Right atrium auricular region (tissue), 2 donors: Measurements from ENCODE around the gene IL6ST. TPM values are rescaled to one million over a fixed set of nuclear protein-coding genes. Genes with fewer than 3 reads are reported as not detected.
"Not testable (repeated sequence)": the region's sequence is repeated elsewhere in the genome, so short reads cannot be mapped to it uniquely, and the experiment has no call there.

Experiments used
- DNase-seq: peaks from one replicate; pipeline ENCODE4 v3.0.0-alpha.2; 2019; ENCODE audit warnings: low spot score
- H3K27ac ChIP-seq, 2 donors: fragments of 200-600 bp; sonication (generic); 1 replicate in 1 of 2; 2 replicates in 1 of 2; pipeline ENCODE4 v1.5.1; 2016 to 2019
- H3K27me3 ChIP-seq, 2 donors: fragments of 200-600 bp; sonication (generic); one replicate each; pipeline versions ENCODE4 v1.5.1 to v1.6.0; 2017 to 2019
- H3K36me3 ChIP-seq: fragments of 200-600 bp; sonication (generic); one replicate; pipeline ENCODE4 v1.5.1; 2016
- H3K4me1 ChIP-seq, 2 donors: fragments of 200-600 bp; sonication (generic); one replicate each; pipeline versions ENCODE4 v1.5.1 to v1.6.0; 2017 to 2019
- H3K4me3 ChIP-seq, 2 donors: fragments of 200-600 bp; sonication (generic); 1 replicate in 1 of 2; 2 replicates in 1 of 2; pipeline ENCODE4 v1.5.1; 2017 to 2019; ENCODE audit warnings: mild to moderate bottlenecking in 1 of 2, moderate library complexity in 1 of 2
- H3K9me3 ChIP-seq, 2 donors: fragments of 200-600 bp; sonication (generic); one replicate each; pipeline ENCODE4 v1.5.1; 2019
- total RNA-seq, 2 donors: library from RNA; depleted of rRNA; stranded (reverse); fragments of >200 nt; gene quantifications; one replicate each; pipeline ENCODE4 v1.1.0, GENCODE V29; 2016
- TF ChIP-seq, protein P1 (sequence below), 2 donors: fragments of 200-600 bp; sonication (generic); IDR thresholded peaks; one replicate each; pipeline ENCODE4 v1.5.1; 2019; ENCODE audit warnings: antibody characterized with exemption in 2 of 2

Gene IL6ST
- 100 to 1,000 TPM; 244 to 263 TPM for total RNA-seq

GRCh38 chr5:55994495-55994997 is at the start of gene IL6ST:
Gene IL6ST, minus strand, starts transcription at chr5:55994963. Its CDS starts 18,685 bp downstream, at chr5:55976278.
- no peaks in the 10 kb centered on the region for H3K27me3 ChIP-seq
- TF ChIP-seq, protein P1, sequence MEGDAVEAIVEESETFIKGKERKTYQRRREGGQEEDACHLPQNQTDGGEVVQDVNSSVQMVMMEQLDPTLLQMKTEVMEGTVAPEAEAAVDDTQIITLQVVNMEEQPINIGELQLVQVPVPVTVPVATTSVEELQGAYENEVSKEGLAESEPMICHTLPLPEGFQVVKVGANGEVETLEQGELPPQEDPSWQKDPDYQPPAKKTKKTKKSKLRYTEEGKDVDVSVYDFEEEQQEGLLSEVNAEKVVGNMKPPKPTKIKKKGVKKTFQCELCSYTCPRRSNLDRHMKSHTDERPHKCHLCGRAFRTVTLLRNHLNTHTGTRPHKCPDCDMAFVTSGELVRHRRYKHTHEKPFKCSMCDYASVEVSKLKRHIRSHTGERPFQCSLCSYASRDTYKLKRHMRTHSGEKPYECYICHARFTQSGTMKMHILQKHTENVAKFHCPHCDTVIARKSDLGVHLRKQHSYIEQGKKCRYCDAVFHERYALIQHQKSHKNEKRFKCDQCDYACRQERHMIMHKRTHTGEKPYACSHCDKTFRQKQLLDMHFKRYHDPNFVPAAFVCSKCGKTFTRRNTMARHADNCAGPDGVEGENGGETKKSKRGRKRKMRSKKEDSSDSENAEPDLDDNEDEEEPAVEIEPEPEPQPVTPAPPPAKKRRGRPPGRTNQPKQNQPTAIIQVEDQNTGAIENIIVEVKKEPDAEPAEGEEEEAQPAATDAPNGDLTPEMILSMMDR (IDR thresholded peaks at IDR 0.05): no peak
- H3K4me3 ChIP-seq: peak within 1 kb of the TSS; percentile 86 to 89
- H3K4me1 ChIP-seq: peaks cover 0 to 38% of the 10 kb centered on the region in 2 donors
- H3K9me3 ChIP-seq: no peaks in the 10 kb centered on the region
- H3K27ac ChIP-seq: peak within 1 kb of the TSS; percentile 98 to 99
- H3K36me3 ChIP-seq: no peaks in the 10 kb centered on the region
- peak; percentile 75 for DNase-seq

- TF ChIP-seq, protein P1 (IDR thresholded peaks at IDR 0.05): no peak
- Histone ChIP-seq H3K4me3 (no peak overlapping the region), H3K27ac (no peak overlapping the region), H3K4me1 (peaks cover 0 to 6% of the 10 kb centered on the region in 2 donors), H3K36me3 (no peaks in the 10 kb centered on the region), H3K9me3 (no peaks in the 10 kb centered on the region), H3K27me3 (no peaks in the 10 kb centered on the region)
- no peak for DNase-seq
Measured at GRCh38 chr5:56039985-56040384, 45.2 kb upstream of the IL6ST start.

GRCh38 chr5:56038206-56038605 is 43.4 kb upstream of the IL6ST start:
- H3K9me3 ChIP-seq, H3K27ac ChIP-seq, H3K27me3 ChIP-seq, DNase-seq, H3K4me3 ChIP-seq, H3K36me3 ChIP-seq, H3K4me1 ChIP-seq: not testable (repeated sequence)

- DNase-seq: no peak
- no peak overlapping the region for H3K4me3 ChIP-seq
- H3K36me3 ChIP-seq: no peaks in the 10 kb centered on the region
- no peaks in the 10 kb centered on the region for H3K9me3 ChIP-seq
- peaks cover 0 to 6% of the 10 kb centered on the region in 2 donors for H3K4me1 ChIP-seq
- H3K27me3 ChIP-seq: no peaks in the 10 kb centered on the region
- TF ChIP-seq, protein P1 (IDR thresholded peaks at IDR 0.05): no peak
- no peak overlapping the region for H3K27ac ChIP-seq
Measured at GRCh38 chr5:56037531-56038010, 42.8 kb upstream of the IL6ST start.

DNA sequence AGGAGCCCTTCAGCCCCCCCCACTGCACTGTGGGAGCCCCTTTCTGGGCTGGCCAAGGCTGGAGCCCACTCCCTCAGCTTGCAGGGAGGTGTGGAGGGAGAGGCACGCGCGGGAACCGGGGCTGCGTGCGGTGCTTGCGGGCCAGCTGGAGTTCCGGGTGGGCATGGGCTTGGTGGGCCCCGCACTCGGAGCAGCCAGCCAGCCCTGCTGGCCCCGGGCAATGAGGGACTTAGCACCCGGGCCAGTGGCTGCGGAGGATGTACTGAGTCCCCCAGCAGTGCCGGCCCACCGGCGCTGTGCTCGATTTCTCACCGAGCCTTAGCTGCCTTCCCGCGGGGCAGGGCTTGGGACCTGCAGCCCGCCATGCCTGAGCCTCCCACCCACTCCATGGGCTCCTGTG is 40.6 kb upstream of the IL6ST start:
- H3K4me1 ChIP-seq, H3K36me3 ChIP-seq, H3K4me3 ChIP-seq, DNase-seq, H3K9me3 ChIP-seq, H3K27ac ChIP-seq, H3K27me3 ChIP-seq: not testable (repeated sequence)

DNA sequence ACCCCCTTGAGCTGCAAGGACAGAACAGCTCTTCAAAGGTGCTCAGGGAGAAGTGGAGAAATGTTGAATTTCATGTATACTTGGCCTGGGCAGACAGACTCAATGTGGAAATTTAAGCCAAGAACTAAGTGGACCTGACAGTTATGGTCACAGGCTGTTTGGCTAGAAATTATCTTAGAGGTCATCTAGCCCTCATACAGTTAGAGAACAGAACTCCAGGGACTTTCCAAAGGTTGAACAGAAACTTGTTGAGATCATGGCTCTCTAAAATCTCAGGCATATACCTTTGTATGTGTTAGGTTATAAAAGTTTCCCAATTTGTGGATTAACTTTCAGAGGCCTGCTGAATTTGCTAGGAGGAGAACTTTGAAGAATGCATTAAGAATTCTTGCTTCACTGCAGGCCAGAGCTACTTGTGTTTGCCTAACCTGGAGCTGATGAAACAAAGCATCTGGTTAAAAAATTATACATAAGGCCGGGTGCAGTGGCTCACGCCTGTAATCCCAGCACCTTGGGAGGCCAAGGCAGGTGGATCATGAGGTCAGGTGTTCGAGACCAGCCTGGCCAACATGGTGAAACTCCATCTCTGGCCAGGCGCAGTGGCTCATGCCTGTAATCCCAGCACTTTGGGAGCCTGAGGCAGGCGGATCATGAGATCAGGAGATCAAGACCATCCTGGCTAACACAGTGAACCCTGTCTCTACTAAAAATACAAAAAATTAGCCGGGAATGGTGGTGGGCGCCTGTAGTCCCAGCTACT is 35.3 kb upstream of the IL6ST start:
- H3K4me3 ChIP-seq, DNase-seq, H3K27ac ChIP-seq, H3K4me1 ChIP-seq, H3K9me3 ChIP-seq, H3K36me3 ChIP-seq, H3K27me3 ChIP-seq: not testable (repeated sequence)

DNA sequence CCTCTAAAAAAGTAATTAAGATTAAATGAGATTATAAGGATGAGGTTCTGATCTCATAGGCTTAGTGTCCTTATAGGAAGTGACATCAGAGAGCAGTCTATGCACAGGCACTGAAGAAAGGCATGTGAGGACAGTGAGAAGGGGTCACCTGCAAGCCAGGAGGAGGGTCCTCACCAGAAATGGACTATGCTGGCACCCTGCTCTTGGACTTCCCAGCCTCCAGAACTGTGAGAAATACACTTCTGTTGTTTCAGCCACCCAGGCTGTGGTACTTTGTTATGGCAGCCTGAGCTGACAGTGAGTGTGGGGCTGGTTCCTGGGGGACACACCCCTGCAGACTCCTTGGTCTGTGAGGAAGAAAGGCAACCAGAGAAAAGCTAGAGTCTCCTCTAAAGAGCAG is 34.7 kb upstream of the IL6ST start:
- H3K27ac ChIP-seq: no peak overlapping the region
- no peak for DNase-seq
- TF ChIP-seq, protein P1 (IDR thresholded peaks at IDR 0.05): no peak
- H3K27me3 ChIP-seq: no peaks in the 10 kb centered on the region
- no peaks in the 10 kb centered on the region for H3K9me3 ChIP-seq
- no peaks in the 10 kb centered on the region for H3K36me3 ChIP-seq
- no peak overlapping the region for H3K4me3 ChIP-seq
- H3K4me1 ChIP-seq: no peaks in the 10 kb centered on the region
